OCI-LY1 (cell line): ENCODE data around the gene NUPR1.

Source experiments
- H2AFZ ChIP-seq: fragments of 200-600 bp; sonication (generic), shearing (Covaris generic); 2 replicates; pipeline ENCODE4 v1.6.0; 2014; ENCODE audit warnings: antibody characterized with exemption, mild to moderate bottlenecking, low read length
- H3F3A ChIP-seq: fragments of 200-600 bp; sonication (generic), shearing (Covaris generic); 2 replicates; pipeline ENCODE4 v1.6.0; 2014; ENCODE audit warnings: mild to moderate bottlenecking, antibody characterized with exemption, low read length, moderate library complexity; ENCODE audit not compliant: insufficient read depth
- H3K27ac ChIP-seq: fragments of 200-600 bp; sonication (generic); 2 replicates; pipeline ENCODE4 v1.5.1; 2014; ENCODE audit warnings: low read length, mixed run types, mild to moderate bottlenecking, low read depth; ENCODE audit not compliant: poor library complexity, severe bottlenecking
- H3K27me3 ChIP-seq: fragments of 200-600 bp; sonication (generic); 2 replicates; pipeline ENCODE4 v1.6.0; 2014; ENCODE audit warnings: antibody characterized with exemption, mild to moderate bottlenecking, low read length, moderate library complexity; ENCODE audit not compliant: insufficient read depth
- H3K36me3 ChIP-seq: fragments of 200-600 bp; sonication (generic); 2 replicates; pipeline ENCODE4 v1.6.1; 2014; ENCODE audit warnings: mild to moderate bottlenecking, antibody characterized with exemption, low read length, moderate library complexity, mixed read lengths; ENCODE audit not compliant: insufficient read depth
- H3K4me1 ChIP-seq: fragments of 200-600 bp; sonication (generic); 2 replicates; pipeline ENCODE4 v1.5.1; 2014; ENCODE audit warnings: mild to moderate bottlenecking, low read length, moderate library complexity; ENCODE audit not compliant: insufficient read depth, severe bottlenecking
- H3K4me2 ChIP-seq: fragments of 200-600 bp; sonication (generic), shearing (Covaris generic); 2 replicates; pipeline ENCODE4 v1.6.1; 2014; ENCODE audit warnings: low read length
- H3K4me3 ChIP-seq: fragments of 200-600 bp; sonication (generic); 2 replicates; pipeline ENCODE4 v1.5.1; 2014; ENCODE audit warnings: low read length, low read depth, mild to moderate bottlenecking, mixed read lengths; ENCODE audit not compliant: poor library complexity, severe bottlenecking
- H3K79me2 ChIP-seq: fragments of 200-600 bp; shearing (Covaris generic); 2 replicates; pipeline ENCODE4 v1.6.1; 2016; ENCODE audit warnings: mixed run types, low read length, mixed read lengths; ENCODE audit not compliant: insufficient read depth
- H3K9ac ChIP-seq: fragments of 200-600 bp; sonication (generic), shearing (Covaris generic); 2 replicates; pipeline ENCODE4 v1.6.1; 2014; ENCODE audit warnings: mild to moderate bottlenecking, low read length, mixed read lengths
- H3K9me2 ChIP-seq: fragments of 200-600 bp; sonication (generic), shearing (Covaris generic); 2 replicates; pipeline ENCODE4 v1.6.1; 2014; ENCODE audit warnings: low read depth, mild to moderate bottlenecking, low read length, mixed read lengths
- H3K9me3 ChIP-seq: fragments of 200-600 bp; shearing (Covaris generic); 2 replicates; pipeline ENCODE4 v1.6.1; 2014; ENCODE audit warnings: low read length, mixed read lengths
- H4K20me1 ChIP-seq: fragments of 200-600 bp; sonication (generic), shearing (Covaris generic); 2 replicates; pipeline ENCODE4 v1.6.0; 2016; ENCODE audit warnings: mild to moderate bottlenecking, low read length; ENCODE audit not compliant: insufficient read depth
- CTCF ChIP-seq: fragments of 200-600 bp; sonication (generic), shearing (Covaris generic); IDR thresholded peaks from 2 replicates; pipeline ENCODE4 v1.5.1; 2017; ENCODE audit warnings: mild to moderate bottlenecking, antibody characterized with exemption, low read length, moderate library complexity, mixed read lengths
- EZH2 ChIP-seq: fragments of 200-600 bp; sonication (generic), shearing (Covaris generic); IDR thresholded peaks from 2 replicates; pipeline ENCODE4 v1.8.0; 2017; ENCODE audit warnings: borderline replicate concordance, mixed run types, mild to moderate bottlenecking, antibody characterized with exemption, low read length, moderate library complexity, mixed read lengths

NUPR1 gene

GRCh38 chr16:28526201-28527099, 12.3 kb downstream of the NUPR1 start:
- Histone ChIP-seq H3K4me1 (no peaks in the 10 kb centered on the region), H3K4me3 (no peak overlapping the region), H3K36me3 (no peaks in the 10 kb centered on the region), H3K9ac (no peak overlapping the region), H4K20me1 (no peaks in the 10 kb centered on the region), H3F3A (no peaks in the 10 kb centered on the region), H3K4me2 (no peak overlapping the region), H3K9me2 (no peaks in the 10 kb centered on the region), H2AFZ (no peak overlapping the region), H3K27ac (no peak overlapping the region), H3K27me3 (no peaks in the 10 kb centered on the region), H3K9me3 (no peaks in the 10 kb centered on the region), H3K79me2 (no peaks in the 10 kb centered on the region)
- TF ChIP-seq CTCF (no peak), EZH2 (no peak)

GRCh38 chr16:28524681-28525171, 14.0 kb downstream of the NUPR1 start:
- Histone ChIP-seq H4K20me1 (no peaks in the 10 kb centered on the region), H2AFZ (no peak overlapping the region), H3K9me3 (no peaks in the 10 kb centered on the region), H3F3A (no peaks in the 10 kb centered on the region), H3K27me3 (no peaks in the 10 kb centered on the region), H3K27ac (no peak overlapping the region), H3K9ac (no peak overlapping the region), H3K4me3 (no peak overlapping the region), H3K79me2 (no peaks in the 10 kb centered on the region), H3K9me2 (no peaks in the 10 kb centered on the region), H3K36me3 (no peaks in the 10 kb centered on the region), H3K4me2 (no peak overlapping the region), H3K4me1 (no peaks in the 10 kb centered on the region)
- TF ChIP-seq EZH2: no peak
- no peak for TF ChIP-seq CTCF

- no peaks in the 10 kb centered on the region for H4K20me1 ChIP-seq
Measured at GRCh38 chr16:28522792-28523191, 16.0 kb downstream of the NUPR1 start.

More at GRCh38 chr16:28522792-28523191, 16.0 kb downstream of the NUPR1 start:
- Histone ChIP-seq H3K27ac (no peak overlapping the region), H3K79me2 (no peaks in the 10 kb centered on the region), H3K9me3 (no peaks in the 10 kb centered on the region), H3K4me1 (no peaks in the 10 kb centered on the region), H3K9me2 (no peaks in the 10 kb centered on the region), H3K4me3 (no peak overlapping the region), H3K4me2 (no peak overlapping the region), H3K9ac (no peak overlapping the region), H3K27me3 (no peaks in the 10 kb centered on the region), H3K36me3 (no peaks in the 10 kb centered on the region), H3F3A (no peaks in the 10 kb centered on the region), H2AFZ (no peak overlapping the region)
- TF ChIP-seq CTCF (no peak), EZH2 (no peak)
